GM12873 (cell line): ENCODE results near the gene FAM174C.

ENCODE experiments used
- TF ChIP-seq, protein P1 (sequence below): IDR thresholded peaks from 2 replicates; pipeline ENCODE4 v1.5.1; 2012; ENCODE audit warnings: low read depth, mild to moderate bottlenecking, moderate library complexity, low read length, control low read depth; ENCODE audit not compliant: insufficient read depth; ENCODE audit errors: missing control alignments

The FAM174C gene

DNA sequence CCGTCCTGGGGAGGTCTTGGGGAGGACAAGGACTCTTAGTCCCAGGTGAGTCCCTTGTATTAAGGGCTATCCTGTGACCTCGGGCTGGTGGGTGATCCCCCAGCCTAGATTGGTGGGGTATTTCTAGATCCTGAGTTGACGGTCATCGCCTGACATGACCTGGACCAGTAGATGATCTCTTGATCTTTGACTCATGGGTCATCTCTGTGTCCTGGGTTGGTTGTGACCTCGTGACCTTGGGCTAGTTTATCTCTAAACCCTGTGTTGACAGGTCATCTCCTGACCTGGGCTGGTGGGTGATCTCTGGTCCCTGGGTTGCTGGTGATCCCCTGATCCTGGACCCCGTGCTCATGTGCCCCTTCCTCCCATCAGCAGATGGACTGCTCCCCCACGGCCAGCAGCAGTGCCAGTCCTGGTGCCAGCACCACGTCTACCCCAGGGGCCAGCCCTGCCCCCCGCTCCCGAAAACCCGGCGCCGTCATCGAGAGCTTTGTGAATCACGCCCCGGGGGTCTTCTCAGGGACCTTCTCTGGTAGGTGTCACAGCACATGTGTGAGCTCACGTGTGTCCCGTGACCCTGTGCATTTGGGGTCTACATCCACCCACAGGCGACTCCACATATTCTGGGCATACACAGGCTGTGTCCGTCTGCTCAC is 20.7 kb upstream of the FAM174C start:
- TF ChIP-seq, protein P1, sequence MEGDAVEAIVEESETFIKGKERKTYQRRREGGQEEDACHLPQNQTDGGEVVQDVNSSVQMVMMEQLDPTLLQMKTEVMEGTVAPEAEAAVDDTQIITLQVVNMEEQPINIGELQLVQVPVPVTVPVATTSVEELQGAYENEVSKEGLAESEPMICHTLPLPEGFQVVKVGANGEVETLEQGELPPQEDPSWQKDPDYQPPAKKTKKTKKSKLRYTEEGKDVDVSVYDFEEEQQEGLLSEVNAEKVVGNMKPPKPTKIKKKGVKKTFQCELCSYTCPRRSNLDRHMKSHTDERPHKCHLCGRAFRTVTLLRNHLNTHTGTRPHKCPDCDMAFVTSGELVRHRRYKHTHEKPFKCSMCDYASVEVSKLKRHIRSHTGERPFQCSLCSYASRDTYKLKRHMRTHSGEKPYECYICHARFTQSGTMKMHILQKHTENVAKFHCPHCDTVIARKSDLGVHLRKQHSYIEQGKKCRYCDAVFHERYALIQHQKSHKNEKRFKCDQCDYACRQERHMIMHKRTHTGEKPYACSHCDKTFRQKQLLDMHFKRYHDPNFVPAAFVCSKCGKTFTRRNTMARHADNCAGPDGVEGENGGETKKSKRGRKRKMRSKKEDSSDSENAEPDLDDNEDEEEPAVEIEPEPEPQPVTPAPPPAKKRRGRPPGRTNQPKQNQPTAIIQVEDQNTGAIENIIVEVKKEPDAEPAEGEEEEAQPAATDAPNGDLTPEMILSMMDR, result no peak

DNA sequence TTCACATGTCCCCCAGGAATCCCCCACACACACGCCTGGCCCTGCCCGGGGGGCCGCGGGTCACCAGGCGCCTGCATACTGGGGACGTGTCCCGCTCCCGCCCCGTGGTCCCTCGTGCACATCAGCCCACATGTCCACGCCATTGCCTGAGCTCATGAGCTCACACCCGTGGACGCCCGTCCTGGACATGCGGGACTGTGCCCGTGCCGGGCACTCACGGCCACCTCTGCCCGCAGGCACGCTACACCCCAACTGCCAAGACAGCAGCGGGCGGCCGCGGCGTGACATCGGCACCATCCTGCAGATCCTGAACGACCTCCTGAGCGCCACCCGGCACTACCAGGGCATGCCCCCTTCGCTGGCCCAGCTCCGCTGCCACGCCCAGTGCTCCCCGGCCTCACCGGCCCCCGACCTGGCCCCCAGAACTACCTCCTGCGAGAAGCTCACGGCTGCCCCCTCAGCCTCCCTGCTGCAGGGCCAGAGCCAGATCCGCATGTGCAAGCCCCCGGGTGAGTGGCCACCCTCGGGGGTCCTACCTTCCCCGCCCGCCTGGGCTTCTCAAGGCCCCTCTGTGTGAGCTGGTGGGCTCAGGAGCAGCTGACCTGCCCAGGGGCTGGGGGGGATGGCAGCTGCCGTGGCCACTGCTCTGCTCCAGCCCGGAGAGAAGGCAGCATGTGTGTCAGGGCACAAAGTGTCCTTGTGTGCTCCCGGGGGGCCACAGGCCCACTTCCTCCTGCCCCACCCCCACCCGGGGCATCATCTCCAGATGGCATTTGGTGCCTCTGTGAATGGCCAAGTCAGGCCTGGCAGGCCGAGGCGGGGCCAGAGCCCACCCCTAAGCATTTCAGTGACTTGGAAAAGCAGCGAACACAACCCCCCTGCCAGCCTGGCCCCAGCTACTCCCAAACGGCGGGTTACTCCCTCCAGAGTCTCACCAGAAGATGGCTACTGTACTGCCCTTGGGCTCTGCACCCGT is 19.9 kb upstream of the FAM174C start:
- TF ChIP-seq, protein P1, result no peak

DNA sequence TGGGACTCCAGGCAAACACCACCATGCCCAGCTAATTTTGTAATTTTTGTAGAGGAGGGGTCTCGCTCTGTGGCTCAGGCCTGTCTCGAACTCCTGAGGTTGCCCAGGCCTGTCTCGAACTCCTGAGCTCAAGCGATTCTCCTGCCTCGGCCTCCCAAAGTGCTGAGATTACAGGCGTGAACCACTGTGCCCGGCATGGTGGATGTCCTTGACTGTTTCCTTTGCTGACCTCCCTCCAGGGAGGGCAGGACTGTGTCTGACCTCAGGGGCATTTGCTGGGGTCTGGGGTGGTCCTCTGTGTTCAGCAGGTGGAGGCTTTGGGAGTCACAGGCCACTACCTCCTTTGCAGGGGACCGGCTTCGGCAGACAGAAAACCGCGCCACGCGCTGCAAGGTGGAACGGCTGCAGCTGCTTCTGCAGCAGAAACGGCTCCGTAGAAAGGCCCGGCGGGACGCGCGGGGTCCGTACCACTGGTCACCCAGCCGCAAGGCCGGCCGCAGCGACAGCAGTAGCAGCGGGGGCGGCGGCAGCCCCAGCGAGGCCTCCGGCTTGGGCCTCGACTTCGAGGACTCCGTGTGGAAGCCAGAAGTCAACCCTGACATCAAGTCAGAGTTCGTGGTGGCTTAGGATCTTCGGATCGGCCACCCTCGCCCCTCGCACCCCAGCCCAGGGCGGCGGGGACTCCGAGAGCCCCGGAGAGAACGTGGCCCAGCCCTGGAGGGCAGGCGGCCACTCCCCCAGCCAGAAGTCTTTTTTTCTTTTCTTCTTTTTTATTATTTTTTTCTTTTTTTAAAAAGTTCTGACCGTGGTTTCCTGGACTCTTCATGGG is 18.5 kb upstream of the FAM174C start:
- TF ChIP-seq, protein P1, result no peak

DNA sequence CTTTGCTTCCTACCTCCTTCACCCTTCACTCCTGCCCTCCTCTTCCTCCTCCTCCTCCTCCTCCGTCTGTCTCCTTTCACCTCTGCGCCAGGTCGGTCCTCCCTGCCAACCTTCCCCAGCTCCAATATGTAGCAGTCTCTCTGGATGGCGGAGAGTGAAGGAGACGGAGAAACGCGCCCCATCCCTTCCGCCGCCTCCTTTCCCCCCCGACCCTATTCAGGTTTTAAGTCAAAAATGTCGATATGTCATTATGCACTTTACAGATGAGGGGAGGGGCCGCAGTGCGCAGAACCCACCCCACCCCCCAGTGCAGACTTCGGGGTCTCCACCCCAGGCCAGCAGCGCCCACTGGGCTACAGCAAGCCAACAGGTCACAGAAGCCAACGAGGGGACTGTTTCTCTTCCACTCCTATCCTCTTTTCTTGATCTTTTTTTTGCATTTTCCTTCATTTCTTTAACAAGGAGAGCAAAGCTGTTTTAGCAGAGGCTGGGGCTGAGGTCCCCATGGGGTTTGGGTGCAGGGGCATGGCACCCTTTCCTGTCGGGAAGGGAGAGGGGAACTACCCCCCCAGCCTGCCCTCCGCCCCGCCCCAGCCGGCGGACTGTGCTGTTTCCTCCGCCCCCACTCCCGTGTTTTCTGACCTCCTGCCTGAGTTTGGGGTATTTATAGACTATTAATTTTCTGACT is 17.7 kb upstream of the FAM174C start:
- TF ChIP-seq, protein P1, result no peak

DNA sequence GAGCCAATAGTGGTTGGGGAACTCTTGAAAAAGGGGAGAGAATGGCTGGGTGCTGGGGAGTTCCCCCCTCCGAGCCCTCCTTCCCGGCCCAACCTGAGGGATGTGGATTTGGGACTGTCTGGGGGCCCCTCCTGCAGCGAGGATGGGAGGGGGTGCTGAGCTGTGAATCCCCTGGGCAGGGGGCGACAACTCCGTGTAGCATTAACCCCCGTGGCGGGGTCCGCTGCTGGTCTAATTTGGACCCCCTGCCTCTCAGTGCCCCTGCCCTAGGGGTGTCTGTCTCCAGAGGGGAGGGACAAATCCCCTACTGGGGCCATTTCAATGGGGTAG is 17.2 kb upstream of the FAM174C start:
- TF ChIP-seq, protein P1, result no peak

DNA sequence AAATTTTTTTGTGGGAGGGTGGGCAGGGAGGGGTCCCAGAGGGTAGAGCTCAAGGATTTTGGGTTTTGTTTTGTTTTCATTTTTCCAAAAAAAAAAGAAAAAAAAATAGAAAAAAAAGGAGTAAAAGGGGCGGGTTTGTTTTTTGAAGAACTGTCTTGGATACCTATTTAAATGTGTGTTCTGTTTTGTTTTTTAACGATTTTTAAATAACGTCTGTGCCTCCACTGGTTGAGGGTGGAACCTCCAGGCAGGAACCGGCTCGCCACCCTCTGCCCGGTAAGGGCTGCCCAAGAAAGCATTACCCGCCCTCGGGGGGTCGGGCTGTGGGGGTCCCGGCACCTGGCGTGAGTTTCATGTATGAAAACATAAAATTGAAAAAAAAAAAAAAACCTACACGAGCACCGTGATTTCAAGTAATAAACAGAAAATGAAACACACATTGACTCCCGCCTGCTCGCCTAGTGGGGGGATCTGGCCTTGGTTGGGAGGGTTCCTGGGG is 16.6 kb upstream of the FAM174C start:
- TF ChIP-seq, protein P1, result no peak
